DMS114 treated with DMSO at 0.1 percent for 48 hours (cell line): ENCODE data around the gene RMND5B.
"Not testable (repeated sequence)": the region's sequence is repeated elsewhere in the genome, so short reads cannot be mapped to it uniquely, and the experiment has no call there.

Experiments used
- DNase-seq: peaks from one replicate; lab custom pipeline; 2025; ENCODE audit not compliant: unreplicated experiment; lab: John Stamatoyannopoulos, UW

RMND5B gene

DNA sequence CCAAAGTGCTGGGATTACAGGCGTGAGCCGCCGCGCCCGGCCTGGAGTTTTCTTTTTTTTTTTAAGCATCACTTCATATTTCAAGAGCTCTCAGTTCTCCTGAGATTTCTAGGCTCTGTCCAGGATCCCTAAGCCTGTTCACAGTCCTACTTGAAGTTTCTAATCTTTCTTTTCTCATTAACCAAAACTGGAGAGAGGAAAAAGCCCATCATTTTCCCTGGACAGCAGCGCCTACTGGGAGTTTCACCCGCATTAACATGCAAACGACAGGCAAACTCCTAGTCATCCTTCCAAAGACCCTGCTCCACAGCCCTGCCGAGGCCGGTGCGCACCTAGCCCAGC, 609 bp upstream of the RMND5B start:
- DNase-seq = not testable (repeated sequence)

- no peak for DNase-seq
Measured at GRCh38 chr5:178131446-178131996, 707 bp downstream of the RMND5B start.

- no peak for DNase-seq
Measured at GRCh38 chr5:178136990-178137389, 6.2 kb downstream of the RMND5B start.

DNA sequence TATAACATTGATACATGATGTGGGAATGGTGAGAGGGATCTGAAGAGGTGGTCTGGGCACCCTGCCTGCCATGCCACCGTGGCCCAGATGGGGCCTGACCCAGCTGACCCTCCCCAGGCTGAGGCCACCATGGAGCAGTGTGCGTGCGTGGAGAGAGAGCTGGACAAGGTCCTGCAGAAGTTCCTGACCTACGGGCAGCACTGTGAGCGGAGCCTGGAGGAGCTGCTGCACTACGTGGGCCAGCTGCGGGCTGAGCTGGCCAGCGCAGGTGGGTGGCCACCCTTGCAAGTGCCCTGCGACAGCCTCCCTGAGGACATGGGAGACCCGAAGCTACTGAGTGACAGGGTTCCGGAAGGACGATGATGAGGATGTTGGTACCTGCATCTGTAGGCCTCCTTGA, 7.2 kb downstream of the RMND5B start:
- no peak for DNase-seq

- DNase-seq = no peak
Measured at GRCh38 chr5:178141550-178141949, 10.7 kb downstream of the RMND5B start.

- DNase-seq = no peak
Measured at GRCh38 chr5:178142642-178143041, 11.8 kb downstream of the RMND5B start.

GRCh38 chr5:178143246-178143645, 12.4 kb downstream of the RMND5B start:
- DNase-seq = no peak

- no peak for DNase-seq
Measured at GRCh38 chr5:178143901-178144300, 13.1 kb downstream of the RMND5B start.

GRCh38 chr5:178145965-178146820, 15.4 kb downstream of the RMND5B start:
- peak; percentile 21 for DNase-seq

- DNase-seq = no peak
Measured at GRCh38 chr5:178147406-178147805, 16.6 kb downstream of the RMND5B start.

- no peak for DNase-seq
Measured at GRCh38 chr5:178149199-178149932, 18.6 kb downstream of the RMND5B start.

DNA sequence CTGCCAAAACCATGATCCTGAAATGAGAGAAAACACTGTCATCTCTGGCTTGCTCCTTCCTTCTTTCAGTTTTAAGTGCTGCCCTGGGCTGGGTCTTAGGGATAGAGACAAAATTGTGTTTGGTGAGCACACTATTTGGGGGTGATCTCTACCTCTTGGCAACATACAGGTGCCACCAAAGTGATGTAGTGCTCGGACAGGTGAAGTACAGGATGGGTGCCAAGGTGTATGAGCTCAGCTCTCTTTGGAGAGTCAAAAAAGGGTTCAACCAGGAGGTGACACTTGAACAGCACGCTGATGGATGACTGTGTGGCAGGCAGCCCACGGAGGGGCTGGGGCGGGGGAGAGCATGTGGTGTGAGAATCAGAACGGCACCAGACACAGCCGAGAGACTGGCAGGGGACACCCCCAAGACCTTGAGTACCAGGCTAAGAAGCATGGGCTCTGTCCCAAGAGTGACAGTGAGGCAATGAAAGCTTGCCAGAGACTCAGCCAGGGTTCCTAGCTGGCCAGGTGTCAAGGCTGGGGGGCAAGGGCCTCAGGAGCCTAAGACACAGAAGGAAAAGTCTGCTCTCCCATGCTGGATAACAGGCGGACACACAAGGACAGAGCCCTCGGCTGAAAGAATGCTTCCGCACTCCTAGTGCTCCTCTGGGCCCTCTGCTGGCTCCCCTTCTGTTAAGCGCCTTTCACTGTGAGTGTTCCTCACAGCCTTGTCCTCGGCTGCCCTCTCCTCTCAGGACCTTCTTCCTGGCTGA, 20.3 kb downstream of the RMND5B start:
- DNase-seq = peak; percentile 42

- no peak for DNase-seq
Measured at GRCh38 chr5:178152491-178153444, 22.0 kb downstream of the RMND5B start.

- DNase-seq = peak; percentile 98
Measured at GRCh38 chr5:178153530-178154340, 22.9 kb downstream of the RMND5B start, which contains the start of gene NHP2. NHP2 (minus strand) TSS chr5:178153885; CDS start chr5:178153817, 68 bp downstream.

GRCh38 chr5:178155065-178155464, 24.3 kb downstream of the RMND5B start:
- no peak for DNase-seq

- DNase-seq = no peak
Measured at GRCh38 chr5:178160176-178160575, 29.4 kb downstream of the RMND5B start.

DNA sequence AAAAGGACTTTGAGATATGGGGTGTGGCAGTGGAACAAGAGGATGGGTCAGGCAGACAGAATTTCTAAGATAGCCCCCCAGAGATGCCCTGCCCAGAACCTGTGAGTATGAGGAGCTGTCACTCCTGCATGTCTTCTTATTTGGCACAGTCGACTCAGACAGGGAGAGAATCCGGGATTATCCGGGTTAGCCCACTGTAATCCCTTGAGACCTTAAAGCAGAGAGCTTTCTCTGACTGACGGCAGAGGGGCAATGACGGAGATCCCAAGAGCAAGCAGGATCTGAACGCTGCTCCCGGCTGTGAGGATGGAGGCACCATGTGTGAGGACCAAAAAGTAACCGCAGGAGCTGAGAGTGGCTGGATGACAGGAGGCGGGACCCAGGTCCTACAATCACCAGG, 31.7 kb downstream of the RMND5B start:
- DNase-seq = no peak

- DNase-seq = peak; percentile 71
Measured at GRCh38 chr5:178163772-178164735, 33.2 kb downstream of the RMND5B start.
